ENCODE data around the gene LBHD1. TPM values are rescaled to one million over a fixed set of nuclear protein-coding genes. Genes with fewer than 3 reads are reported as not detected.

The LBHD1 gene
- total and polyA plus RNA-seq, 2 donors (not counting 3 experiments of a cell fraction or from before 2014, with no cell fraction given): 3.8 to 7.5 TPM

DNA sequence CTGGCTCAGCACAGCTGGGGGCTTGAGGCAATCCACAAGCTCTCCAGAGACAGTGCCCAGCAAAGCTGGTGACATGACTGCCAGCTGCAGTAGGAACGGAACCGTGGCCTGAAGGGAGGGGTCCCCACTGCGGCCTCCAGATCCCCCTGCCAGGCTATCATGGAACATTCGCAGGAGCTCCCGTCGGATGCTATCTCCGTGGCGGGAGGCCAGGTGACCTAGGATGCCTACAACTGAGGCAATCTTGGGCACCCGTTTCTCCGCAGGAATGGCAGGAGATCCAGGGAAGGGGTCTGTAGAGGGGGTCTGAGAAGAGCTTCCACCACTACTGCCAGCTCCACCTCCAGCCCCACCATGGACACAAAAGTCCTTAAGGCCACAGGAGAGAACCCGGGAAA lies 23.1 kb downstream of the LBHD1 start:
- peaks cover 43% of the 10 kb centered on the region for H3K79me2 ChIP-seq (ENCODE audit: control insufficient read depth, insufficient read depth, low read length)

More for the DNA sequence above, 23.1 kb downstream of the LBHD1 start:
- Histone ChIP-seq H4K20me1 (replicated peaks; ENCODE audit: control insufficient read depth, extremely low read depth, insufficient read depth, low read length) (no peaks in the 10 kb centered on the region), H3K27me3 (ENCODE audit: control insufficient read depth in 2 of 2, insufficient read depth in 2 of 2, low read length in 2 of 2) (no peaks in the 10 kb centered on the region), H3K9me3 (replicated peaks; ENCODE audit: control insufficient read depth, insufficient read depth, low read length) (no peaks in the 10 kb centered on the region), H2AFZ (ENCODE audit: low read depth, low read length) (no peak overlapping the region), H3K4me3 (replicated peaks in 1 of 3; ENCODE audit: insufficient read depth in 1 of 3, low read depth in 1 of 3, low read length in 3 of 3) (no peak overlapping the region), H3K9me1 (replicated peaks; ENCODE audit: control insufficient read depth, extremely low read depth, insufficient read depth, low read length) (no peaks in the 10 kb centered on the region), H3K9ac (replicated peaks; ENCODE audit: extremely low read depth, insufficient read depth, low read length) (no peak overlapping the region), H3K4me1 (ENCODE audit: control insufficient read depth, extremely low read depth, insufficient read depth, low read length) (peaks cover 13% of the 10 kb centered on the region), H3K36me3 (ENCODE audit: control insufficient read depth in 2 of 2, extremely low read depth in 1 of 2, insufficient read depth in 2 of 2, low read length in 2 of 2) (peaks cover 11 to 25% of the 10 kb centered on the region in 2 experiments), H3K4me2 (ENCODE audit: insufficient read depth, low read length) (no peak overlapping the region), H3K27ac (ENCODE audit: insufficient read depth, low read depth, low read length) (no peak overlapping the region)
- dilution Hi-C loops (cut with MboI; ENCODE audit: extremely low pct_ligation_motif_present, low sequenced_read_pairs): no loop called here
- ChIA-PET CTCF (interaction anchor here (1.7 to 1.9 kb wide), 2 partner anchors 45 to 58 kb away, joined by 4 read pairs; partner anchors contain the start of gene TUT1), POLR2A (interaction anchor here (1.2 to 2.5 kb wide), 2 partner anchors 16 to 192 kb away, joined by 4 to 13 read pairs; partner anchors contain the start of genes C11orf98 and CSKMT)
- DNase-seq (ENCODE audit: low read depth, low spot score) (no peak), FAIRE-seq (no peak)
- intact Hi-C loops (cut with micrococcal nuclease): no loop called here
- BruUV-seq (replicated peaks): no TSS peak
- TF ChIP-seq FOS (IDR thresholded peaks at IDR 0.05; ENCODE audit: borderline replicate concordance, insufficient read depth, low read length) (no peak), MYC (IDR thresholded peaks at IDR 0.05; ENCODE audit: low read depth, low read length) (no peak), EZH2 (IDR thresholded peaks at IDR 0.05; ENCODE audit: borderline replicate concordance, low read depth, low read length, severe bottlenecking) (no peak), GATA2 (IDR thresholded peaks at IDR 0.05; ENCODE audit: insufficient read depth, insufficient read length, low read depth, low read length) (no peak), JUN (IDR thresholded peaks at IDR 0.05; ENCODE audit: borderline replicate concordance, insufficient read depth, insufficient read length, low read depth) (no peak), POLR2A (IDR thresholded peaks at IDR 0.05; ENCODE audit: low read depth, low read length) (no peak), POLR2AphosphoS5 (IDR thresholded peaks at IDR 0.05; ENCODE audit: insufficient read depth, low read depth, low read length) (no peak)
- TF ChIP-seq, protein P1, sequence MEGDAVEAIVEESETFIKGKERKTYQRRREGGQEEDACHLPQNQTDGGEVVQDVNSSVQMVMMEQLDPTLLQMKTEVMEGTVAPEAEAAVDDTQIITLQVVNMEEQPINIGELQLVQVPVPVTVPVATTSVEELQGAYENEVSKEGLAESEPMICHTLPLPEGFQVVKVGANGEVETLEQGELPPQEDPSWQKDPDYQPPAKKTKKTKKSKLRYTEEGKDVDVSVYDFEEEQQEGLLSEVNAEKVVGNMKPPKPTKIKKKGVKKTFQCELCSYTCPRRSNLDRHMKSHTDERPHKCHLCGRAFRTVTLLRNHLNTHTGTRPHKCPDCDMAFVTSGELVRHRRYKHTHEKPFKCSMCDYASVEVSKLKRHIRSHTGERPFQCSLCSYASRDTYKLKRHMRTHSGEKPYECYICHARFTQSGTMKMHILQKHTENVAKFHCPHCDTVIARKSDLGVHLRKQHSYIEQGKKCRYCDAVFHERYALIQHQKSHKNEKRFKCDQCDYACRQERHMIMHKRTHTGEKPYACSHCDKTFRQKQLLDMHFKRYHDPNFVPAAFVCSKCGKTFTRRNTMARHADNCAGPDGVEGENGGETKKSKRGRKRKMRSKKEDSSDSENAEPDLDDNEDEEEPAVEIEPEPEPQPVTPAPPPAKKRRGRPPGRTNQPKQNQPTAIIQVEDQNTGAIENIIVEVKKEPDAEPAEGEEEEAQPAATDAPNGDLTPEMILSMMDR (IDR thresholded peaks at IDR 0.05; ENCODE audit: extremely low read depth in 1 of 2, insufficient read depth in 1 of 2, low read depth in 1 of 2, low read length in 2 of 2): no peak
- TF ChIP-seq, protein P2, sequence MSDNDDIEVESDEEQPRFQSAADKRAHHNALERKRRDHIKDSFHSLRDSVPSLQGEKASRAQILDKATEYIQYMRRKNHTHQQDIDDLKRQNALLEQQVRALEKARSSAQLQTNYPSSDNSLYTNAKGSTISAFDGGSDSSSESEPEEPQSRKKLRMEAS (IDR thresholded peaks at IDR 0.05; ENCODE audit: insufficient read depth, insufficient read length): no peak
